Keratinocyte (primary cell): ENCODE results near the gene PRSS50. TPM values are rescaled to one million over a fixed set of nuclear protein-coding genes. Genes with fewer than 3 reads are reported as not detected.

Experiments used
- DNase-seq: peaks from one replicate; pipeline ENCODE4 v3.0.0-alpha.2; 2011; ENCODE audit warnings: low read depth, missing footprints, low spot score
- FAIRE-seq: peaks from 2 replicates; lab custom pipeline; 2011; peaks lifted over from hg19 to GRCh38; lab: Jason Lieb, UNC
- H2AFZ ChIP-seq: 2 replicates; pipeline ENCODE4 v1.6.0; 2012; ENCODE audit warnings: low read length, control low read depth, inconsistent platforms; ENCODE audit not compliant: control insufficient read depth
- H3K27ac ChIP-seq: 2 replicates; pipeline ENCODE4 v1.5.1; 2011; ENCODE audit warnings: low read length; ENCODE audit not compliant: control insufficient read depth, insufficient read depth
- H3K27me3 ChIP-seq: 3 replicates; pipeline ENCODE4 v1.6.0; 2011; ENCODE audit warnings: low read length; ENCODE audit not compliant: control insufficient read depth, insufficient read depth; ENCODE audit errors: extremely low read depth
- H3K36me3 ChIP-seq, 2 experiments: 2 replicates in 1 of 2; 3 replicates in 1 of 2; pipeline ENCODE4 v1.5.1; 2011; ENCODE audit warnings: low read length in 2 of 2, mild to moderate bottlenecking in 1 of 2; ENCODE audit not compliant: control insufficient read depth in 2 of 2, insufficient read depth in 2 of 2; ENCODE audit errors: extremely low read depth in 1 of 2
- H3K4me1 ChIP-seq: 3 replicates; pipeline ENCODE4 v1.5.1; 2011; ENCODE audit warnings: low read length; ENCODE audit not compliant: control insufficient read depth, insufficient read depth; ENCODE audit errors: extremely low read depth
- H3K4me2 ChIP-seq: 3 replicates; pipeline ENCODE4 v1.6.0; 2011; ENCODE audit warnings: low read depth, low read length; ENCODE audit not compliant: control insufficient read depth, insufficient read depth; ENCODE audit errors: extremely low read depth
- H3K4me3 ChIP-seq, 3 experiments: fragments of 200-600 bp in 1 of 3; sonication (generic) in 1 of 3; 2 replicates in 2 of 3; 3 replicates in 1 of 3; pipeline ENCODE4 v1.5.1; 2011 to 2016; ENCODE audit warnings: low read length in 3 of 3, mild to moderate bottlenecking in 3 of 3, control low read depth in 2 of 3, inconsistent platforms in 1 of 3, low read depth in 1 of 3, mixed read lengths in 1 of 3, mixed run types in 1 of 3, moderate library complexity in 1 of 3; ENCODE audit not compliant: control insufficient read depth in 2 of 3, insufficient read depth in 2 of 3; ENCODE audit errors: extremely low read depth in 1 of 3
- H3K79me2 ChIP-seq: 2 replicates; pipeline ENCODE4 v1.6.0; 2012; ENCODE audit warnings: low read length; ENCODE audit not compliant: control insufficient read depth, insufficient read depth
- H3K9ac ChIP-seq: 3 replicates; pipeline ENCODE4 v1.6.0; 2011; ENCODE audit warnings: low read length; ENCODE audit not compliant: control insufficient read depth, insufficient read depth; ENCODE audit errors: extremely low read depth
- H3K9me1 ChIP-seq: 3 replicates; pipeline ENCODE4 v1.6.0; 2011; ENCODE audit warnings: low read length; ENCODE audit not compliant: control insufficient read depth, insufficient read depth; ENCODE audit errors: extremely low read depth
- H3K9me3 ChIP-seq: 2 replicates; pipeline ENCODE4 v1.5.1; 2012; ENCODE audit warnings: low read depth, low read length; ENCODE audit not compliant: control insufficient read depth
- H4K20me1 ChIP-seq: 3 replicates; pipeline ENCODE4 v1.6.0; 2011; ENCODE audit warnings: low read length; ENCODE audit not compliant: control insufficient read depth, insufficient read depth; ENCODE audit errors: extremely low read depth
- CTCF ChIP-seq, 3 experiments: IDR thresholded peaks in 1 of 3; conservative IDR thresholded peaks in 1 of 3; optimal IDR thresholded peaks in 1 of 3; 2 replicates in 2 of 3; 3 replicates in 1 of 3; pipeline versions ENCODE3 to v1.5.1; 2011; ENCODE audit warnings: low read length in 3 of 3, mild to moderate bottlenecking in 3 of 3, moderate library complexity in 2 of 3, control low read depth in 1 of 3, inconsistent platforms in 1 of 3; ENCODE audit not compliant: insufficient read depth in 2 of 3; ENCODE audit errors: extremely low read depth in 1 of 3
- EZH2 ChIP-seq: IDR thresholded peaks from one replicate; pipeline ENCODE4 v1.6.1; 2012; ENCODE audit warnings: inconsistent platforms, mild to moderate bottlenecking, low read length, moderate library complexity
- dilution Hi-C: fragments of 300-500 bp; cut with MboI; formaldehyde crosslinking; loops from one replicate; pipeline ENCODE4 v1.7.0; 2020; ENCODE audit warnings: low sequenced_read_pairs; ENCODE audit not compliant: extremely low pct_ligation_motif_present
- polyA plus RNA-seq, 5 experiments: library from polyadenylated mRNA; depleted of rRNA in 3 of 5; stranded (reverse) in 3 of 5; stranded (forward) in 1 of 5; unstranded in 1 of 5; fragments of >200 nt; gene quantifications; 1 replicate in 1 of 5; 2 replicates in 3 of 5; 3 replicates in 1 of 5; pipeline versions ENCODE4 v1.2.1 to v1.2.3, GENCODE V29; 2011 to 2012; ENCODE audit warnings: missing spikeins in 2 of 5, low read depth in 1 of 5, low replicate concordance in 1 of 5

PRSS50 gene
- polyA plus RNA-seq, 1 donor (not counting 4 experiments of a cell fraction or from before 2014, with no cell fraction given): not detected

- TF ChIP-seq CTCF (optimal IDR thresholded peaks at IDR 0.05 in 1 of 3, IDR thresholded peaks at IDR 0.05 in 1 of 3, conservative IDR thresholded peaks at IDR 0.05 in 1 of 3; ENCODE audit: extremely low read depth in 1 of 3, insufficient read depth in 2 of 3, low read length in 3 of 3) (no peak), EZH2 (no peak)
- no peak for FAIRE-seq
- H3K27me3 ChIP-seq: no peaks in the 10 kb centered on the region
- no peaks in the 10 kb centered on the region for H3K9me1 ChIP-seq
- dilution Hi-C loops: no loop called here
- H3K36me3 ChIP-seq: no peaks in the 10 kb centered on the region
- no peaks in the 10 kb centered on the region for H3K4me1 ChIP-seq
- H3K4me2 ChIP-seq: no peak overlapping the region
- H3K9me3 ChIP-seq: no peaks in the 10 kb centered on the region
- no peak overlapping the region for H3K27ac ChIP-seq
- no peak overlapping the region for H3K4me3 ChIP-seq
- no peaks in the 10 kb centered on the region for H3K79me2 ChIP-seq
- H2AFZ ChIP-seq: no peak overlapping the region
- DNase-seq: no peak
- no peak overlapping the region for H3K9ac ChIP-seq
- no peaks in the 10 kb centered on the region for H4K20me1 ChIP-seq
Measured at GRCh38 chr3:46750555-46751038, 32.9 kb upstream of the PRSS50 start.

GRCh38 chr3:46749129-46749528, 31.5 kb upstream of the PRSS50 start:
- FAIRE-seq (no peak), DNase-seq (no peak)
- Histone ChIP-seq H2AFZ (no peak overlapping the region), H3K4me2 (no peak overlapping the region), H3K9me1 (no peaks in the 10 kb centered on the region), H3K27me3 (no peaks in the 10 kb centered on the region), H4K20me1 (no peaks in the 10 kb centered on the region), H3K36me3 (no peaks in the 10 kb centered on the region), H3K9me3 (no peaks in the 10 kb centered on the region), H3K9ac (no peak overlapping the region), H3K4me3 (no peak overlapping the region), H3K27ac (no peak overlapping the region), H3K79me2 (no peaks in the 10 kb centered on the region), H3K4me1 (no peaks in the 10 kb centered on the region)
- dilution Hi-C loops: no loop called here
- no peak for TF ChIP-seq CTCF (optimal IDR thresholded peaks at IDR 0.05 in 1 of 3, IDR thresholded peaks at IDR 0.05 in 1 of 3, conservative IDR thresholded peaks at IDR 0.05 in 1 of 3; ENCODE audit: extremely low read depth in 1 of 3, insufficient read depth in 2 of 3, low read length in 3 of 3)
- TF ChIP-seq EZH2: no peak
